Fibroblast of the aortic adventitia (primary cell): Measurements from ENCODE around the gene JPH4. TPM values are rescaled to one million over a fixed set of nuclear protein-coding genes. Genes with fewer than 3 reads are reported as not detected.

ENCODE experiments used
- DNase-seq: peaks from one replicate; pipeline ENCODE4 v3.0.0-alpha.2; 2010; ENCODE audit warnings: low read depth
- H3K4me3 ChIP-seq: 2 replicates; pipeline ENCODE4 v1.5.1; 2011; ENCODE audit warnings: low read depth, mild to moderate bottlenecking, control low read depth, low read length, moderate library complexity
- total RNA-seq: library from RNA; depleted of rRNA; stranded (reverse); fragments of >200 nt; gene quantifications from 2 replicates; pipeline ENCODE4 v1.2.3, GENCODE V29; 2012; ENCODE audit warnings: low replicate concordance
- TF ChIP-seq, protein P1 (sequence below): IDR thresholded peaks from 2 replicates; pipeline ENCODE4 v1.5.1; 2011; ENCODE audit warnings: mild to moderate bottlenecking, low read length, control low read depth, inconsistent platforms; ENCODE audit not compliant: insufficient read depth

The JPH4 gene
- total RNA-seq, 1 donor, result not detected

DNA sequence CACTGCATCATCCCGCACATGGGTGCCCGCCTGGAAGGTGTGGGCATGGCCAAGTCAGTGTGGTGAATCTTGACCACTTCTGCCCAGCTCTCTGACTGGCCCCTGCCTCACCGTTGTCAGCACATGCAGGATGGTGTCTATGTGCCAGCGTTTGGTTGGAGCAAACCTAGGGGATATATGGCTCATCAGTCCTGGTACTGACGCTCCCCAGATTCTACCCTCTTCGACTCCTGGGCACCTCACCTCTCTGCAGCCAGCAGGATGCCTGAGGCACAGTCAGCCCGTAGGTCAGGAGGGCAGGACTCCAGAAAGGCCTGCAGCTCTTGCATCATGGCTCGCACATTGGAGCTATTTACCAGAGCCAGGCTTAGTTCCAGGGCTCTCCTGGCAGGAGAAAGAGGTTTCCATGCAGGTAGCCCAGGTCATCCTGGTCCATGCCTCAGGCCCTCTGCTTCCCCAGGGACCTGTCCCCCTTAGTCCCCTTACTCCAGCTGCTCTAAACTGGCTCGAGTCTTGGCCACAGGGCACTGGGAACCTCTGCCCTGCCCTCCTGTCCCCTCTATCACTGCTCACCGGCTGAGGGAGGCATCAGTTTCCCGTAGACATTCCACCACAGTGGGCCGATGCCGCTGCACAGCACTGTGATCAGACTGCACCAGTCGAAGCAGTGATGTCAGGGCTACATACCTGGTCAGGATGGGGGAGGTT is 15.0 kb downstream of the JPH4 start:
- no peak overlapping the region for H3K4me3 ChIP-seq
- DNase-seq, result no peak
- TF ChIP-seq, protein P1, sequence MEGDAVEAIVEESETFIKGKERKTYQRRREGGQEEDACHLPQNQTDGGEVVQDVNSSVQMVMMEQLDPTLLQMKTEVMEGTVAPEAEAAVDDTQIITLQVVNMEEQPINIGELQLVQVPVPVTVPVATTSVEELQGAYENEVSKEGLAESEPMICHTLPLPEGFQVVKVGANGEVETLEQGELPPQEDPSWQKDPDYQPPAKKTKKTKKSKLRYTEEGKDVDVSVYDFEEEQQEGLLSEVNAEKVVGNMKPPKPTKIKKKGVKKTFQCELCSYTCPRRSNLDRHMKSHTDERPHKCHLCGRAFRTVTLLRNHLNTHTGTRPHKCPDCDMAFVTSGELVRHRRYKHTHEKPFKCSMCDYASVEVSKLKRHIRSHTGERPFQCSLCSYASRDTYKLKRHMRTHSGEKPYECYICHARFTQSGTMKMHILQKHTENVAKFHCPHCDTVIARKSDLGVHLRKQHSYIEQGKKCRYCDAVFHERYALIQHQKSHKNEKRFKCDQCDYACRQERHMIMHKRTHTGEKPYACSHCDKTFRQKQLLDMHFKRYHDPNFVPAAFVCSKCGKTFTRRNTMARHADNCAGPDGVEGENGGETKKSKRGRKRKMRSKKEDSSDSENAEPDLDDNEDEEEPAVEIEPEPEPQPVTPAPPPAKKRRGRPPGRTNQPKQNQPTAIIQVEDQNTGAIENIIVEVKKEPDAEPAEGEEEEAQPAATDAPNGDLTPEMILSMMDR, result no peak

DNA sequence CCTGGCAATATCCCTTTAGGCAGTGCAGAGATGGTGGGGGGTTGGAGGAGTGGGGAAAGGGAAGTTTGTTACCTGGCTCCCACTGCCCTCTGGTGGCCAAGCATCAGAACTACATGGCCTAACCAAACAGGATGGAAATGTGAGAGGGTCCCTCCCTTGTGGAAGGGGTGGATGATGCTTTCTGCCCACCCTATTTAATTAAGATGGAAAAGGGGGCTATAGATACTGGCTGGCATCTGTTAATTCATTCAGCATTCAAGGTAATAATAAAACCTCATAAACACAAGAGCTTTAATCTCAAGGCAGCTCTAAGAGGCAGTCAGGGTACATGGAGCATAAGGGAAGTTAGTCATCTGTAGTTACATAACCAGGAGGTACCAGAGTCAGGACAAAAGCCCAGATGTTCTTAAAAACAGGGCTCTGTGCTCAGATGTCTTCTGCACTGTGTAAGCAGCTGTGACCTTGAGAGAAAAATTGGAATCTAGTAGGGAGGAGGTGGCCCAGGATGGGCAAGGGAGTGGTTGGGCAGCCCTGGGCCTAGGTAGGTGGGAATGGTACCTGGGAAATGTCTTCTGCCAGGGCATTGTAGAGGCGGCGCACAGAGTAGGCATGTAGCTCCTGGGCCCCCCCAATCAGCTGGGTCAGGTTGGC is 15.6 kb downstream of the JPH4 start:
- DNase-seq, result peak; percentile 60
- TF ChIP-seq, protein P1, result peak; percentile 99
- no peak overlapping the region for H3K4me3 ChIP-seq

- TF ChIP-seq, protein P1, result no peak
- no peak overlapping the region for H3K4me3 ChIP-seq
- no peak for DNase-seq
Measured at GRCh38 chr14:23561873-23562821, 16.4 kb downstream of the JPH4 start.

DNA sequence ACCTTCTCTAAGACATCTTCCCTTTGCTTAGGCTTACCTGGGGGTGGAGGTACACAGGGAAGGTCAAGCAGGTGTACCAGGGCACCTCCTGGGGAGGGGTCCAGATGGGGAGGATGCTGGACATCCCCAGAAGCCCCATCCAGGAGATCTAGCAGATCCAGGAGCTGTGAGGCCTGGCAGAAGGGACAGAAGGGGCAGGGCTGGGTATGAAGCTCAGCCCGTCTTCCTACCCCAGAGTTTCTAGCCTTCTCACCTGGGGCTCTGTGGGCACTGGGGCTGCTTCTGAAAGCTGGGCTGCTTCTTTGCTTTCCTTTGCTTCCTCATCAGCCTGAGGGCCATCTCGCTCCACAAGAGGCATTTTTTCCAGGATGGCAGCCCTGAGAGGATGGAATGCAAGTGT is 17.3 kb downstream of the JPH4 start:
- TF ChIP-seq, protein P1, result no peak
- DNase-seq, result no peak
- H3K4me3 ChIP-seq, result no peak overlapping the region

- no peak for DNase-seq
- TF ChIP-seq, protein P1, result no peak
- no peak overlapping the region for H3K4me3 ChIP-seq
Measured at GRCh38 chr14:23559926-23560520, 18.6 kb downstream of the JPH4 start.

GRCh38 chr14:23559010-23559925 is 19.3 kb downstream of the JPH4 start:
- H3K4me3 ChIP-seq, result no peak overlapping the region
- peak; percentile 66 for DNase-seq
- TF ChIP-seq, protein P1, result peak; percentile 91
